ENCODE measurements around the gene OR6S1. TPM values are rescaled to one million over a fixed set of nuclear protein-coding genes. Genes with fewer than 3 reads are reported as not detected.

The OR6S1 gene
- total RNA-seq, 1 donor from 2014 or later = not detected

- peaks cover 63% of the 10 kb centered on the region for H3K27me3 Mint-ChIP-seq (ENCODE audit: low read depth)
- H3K9me3 Mint-ChIP-seq = no peaks in the 10 kb centered on the region
- peak; percentile 63 for DNase-seq (ENCODE audit: low spot score)
- H3K36me3 Mint-ChIP-seq (ENCODE audit: low read depth) = peaks cover 3% of the 10 kb centered on the region
- peak overlapping the region; percentile 75 for H3K4me3 Mint-ChIP-seq (ENCODE audit: low read depth)
- H3K27ac Mint-ChIP-seq = peak overlapping the region; percentile 72
- intact Hi-C loops (cut with micrococcal nuclease) = loop anchor here (1.0 to 5.0 kb wide), 4 partner anchors 8 to 34 kb away; no protein-coding TSS in a partner anchor
- peaks cover 33% of the 10 kb centered on the region for H3K4me1 Mint-ChIP-seq (ENCODE audit: low read depth)
Measured at GRCh38 chr14:20632831-20633691, 8.4 kb downstream of the OR6S1 start.

- H3K4me1 Mint-ChIP-seq (ENCODE audit: low read depth) = peaks cover 39% of the 10 kb centered on the region
- intact Hi-C loops (cut with micrococcal nuclease) = loop anchor here (2.0 to 5.0 kb wide), 2 partner anchors 20 to 35 kb away; no protein-coding TSS in a partner anchor
- H3K27me3 Mint-ChIP-seq (ENCODE audit: low read depth) = peaks cover 67% of the 10 kb centered on the region
- H3K27ac Mint-ChIP-seq = peak overlapping the region; percentile 72
- peak overlapping the region; percentile 75 for H3K4me3 Mint-ChIP-seq (ENCODE audit: low read depth)
- H3K9me3 Mint-ChIP-seq = no peaks in the 10 kb centered on the region
- DNase-seq (ENCODE audit: low spot score) = no peak
- peaks cover 3% of the 10 kb centered on the region for H3K36me3 Mint-ChIP-seq (ENCODE audit: low read depth)
Measured at GRCh38 chr14:20632448-20632830, 9.1 kb downstream of the OR6S1 start.

- DNase-seq (ENCODE audit: low spot score) = no peak
- Mint-ChIP-seq H3K4me1 (ENCODE audit: low read depth) (peaks cover 44% of the 10 kb centered on the region), H3K36me3 (ENCODE audit: low read depth) (peaks cover 3% of the 10 kb centered on the region), H3K9me3 (no peaks in the 10 kb centered on the region), H3K27ac (no peak overlapping the region), H3K27me3 (ENCODE audit: low read depth) (peaks cover 72% of the 10 kb centered on the region), H3K4me3 (ENCODE audit: low read depth) (peak overlapping the region; percentile 75)
- intact Hi-C loops (cut with micrococcal nuclease) = loop anchor here (1.0 to 5.0 kb wide), 3 partner anchors 21 to 52 kb away; partner anchors contain the start of gene RNASE4
Measured at GRCh38 chr14:20631880-20632389, 9.6 kb downstream of the OR6S1 start.

- Mint-ChIP-seq H3K4me3 (ENCODE audit: low read depth) (peak overlapping the region; percentile 75), H3K4me1 (ENCODE audit: low read depth) (peaks cover 51% of the 10 kb centered on the region), H3K9me3 (no peaks in the 10 kb centered on the region), H3K27ac (peak overlapping the region; percentile 1), H3K27me3 (ENCODE audit: low read depth) (peaks cover 72% of the 10 kb centered on the region), H3K36me3 (ENCODE audit: low read depth) (peaks cover 3% of the 10 kb centered on the region)
- no peak for DNase-seq (ENCODE audit: low spot score)
- intact Hi-C loops (cut with micrococcal nuclease) = loop anchor here (1.0 to 5.0 kb wide), 2 partner anchors 36 to 53 kb away; partner anchors contain the start of gene RNASE4
Measured at GRCh38 chr14:20631023-20631879, 10.2 kb downstream of the OR6S1 start.

- peaks cover 3% of the 10 kb centered on the region for H3K36me3 Mint-ChIP-seq (ENCODE audit: low read depth)
- DNase-seq (ENCODE audit: low spot score) = no peak
- peaks cover 74% of the 10 kb centered on the region for H3K27me3 Mint-ChIP-seq (ENCODE audit: low read depth)
- peaks cover 56% of the 10 kb centered on the region for H3K4me1 Mint-ChIP-seq (ENCODE audit: low read depth)
- no peaks in the 10 kb centered on the region for H3K9me3 Mint-ChIP-seq
- H3K27ac Mint-ChIP-seq = peak overlapping the region; percentile 1
- intact Hi-C loops (cut with micrococcal nuclease) = loop anchor here (1.0 to 5.0 kb wide), 2 partner anchors 37 to 54 kb away; partner anchors contain the start of gene RNASE4
- H3K4me3 Mint-ChIP-seq (ENCODE audit: low read depth) = peak overlapping the region; percentile 75
Measured at GRCh38 chr14:20630340-20631022, 11.0 kb downstream of the OR6S1 start.

GRCh38 chr14:20628063-20628854 is 13.2 kb downstream of the OR6S1 start:
- no peak for DNase-seq (ENCODE audit: low spot score)
- Mint-ChIP-seq H3K27ac (no peak overlapping the region), H3K4me1 (ENCODE audit: low read depth) (peaks cover 71% of the 10 kb centered on the region), H3K27me3 (ENCODE audit: low read depth) (peaks cover 66% of the 10 kb centered on the region), H3K36me3 (ENCODE audit: low read depth) (no peaks in the 10 kb centered on the region), H3K9me3 (no peaks in the 10 kb centered on the region), H3K4me3 (ENCODE audit: low read depth) (no peak overlapping the region)
- intact Hi-C loops (cut with micrococcal nuclease) = no loop called here

GRCh38 chr14:20627346-20628027 is 14.0 kb downstream of the OR6S1 start:
- H3K27ac Mint-ChIP-seq = peak overlapping the region; percentile 30
- H3K36me3 Mint-ChIP-seq (ENCODE audit: low read depth) = no peaks in the 10 kb centered on the region
- H3K27me3 Mint-ChIP-seq (ENCODE audit: low read depth) = peaks cover 61% of the 10 kb centered on the region
- H3K4me1 Mint-ChIP-seq (ENCODE audit: low read depth) = peaks cover 72% of the 10 kb centered on the region
- H3K9me3 Mint-ChIP-seq = no peaks in the 10 kb centered on the region
- H3K4me3 Mint-ChIP-seq (ENCODE audit: low read depth) = no peak overlapping the region
- no peak for DNase-seq (ENCODE audit: low spot score)
- intact Hi-C loops (cut with micrococcal nuclease) = no loop called here

- H3K27ac Mint-ChIP-seq = no peak overlapping the region
- DNase-seq (ENCODE audit: low spot score) = no peak
- peaks cover 67% of the 10 kb centered on the region for H3K4me1 Mint-ChIP-seq (ENCODE audit: low read depth)
- intact Hi-C loops (cut with micrococcal nuclease) = no loop called here
- no peak overlapping the region for H3K4me3 Mint-ChIP-seq (ENCODE audit: low read depth)
- no peaks in the 10 kb centered on the region for H3K9me3 Mint-ChIP-seq
- peaks cover 3% of the 10 kb centered on the region for H3K36me3 Mint-ChIP-seq (ENCODE audit: low read depth)
- peaks cover 61% of the 10 kb centered on the region for H3K27me3 Mint-ChIP-seq (ENCODE audit: low read depth)
Measured at GRCh38 chr14:20626274-20626673, 15.2 kb downstream of the OR6S1 start.

- no peak for DNase-seq (ENCODE audit: low spot score)
- peak overlapping the region; percentile 80 for H3K4me3 Mint-ChIP-seq (ENCODE audit: low read depth)
- peaks cover 3% of the 10 kb centered on the region for H3K36me3 Mint-ChIP-seq (ENCODE audit: low read depth)
- peak overlapping the region; percentile 13 for H3K27ac Mint-ChIP-seq
- intact Hi-C loops (cut with micrococcal nuclease) = loop anchor here (1.0 kb wide), 2 partner anchors 9 to 11 kb away; no protein-coding TSS in a partner anchor
- no peaks in the 10 kb centered on the region for H3K9me3 Mint-ChIP-seq
- peaks cover 48% of the 10 kb centered on the region for H3K27me3 Mint-ChIP-seq (ENCODE audit: low read depth)
- peaks cover 57% of the 10 kb centered on the region for H3K4me1 Mint-ChIP-seq (ENCODE audit: low read depth)
Measured at GRCh38 chr14:20624495-20625070, 16.9 kb downstream of the OR6S1 start.

GRCh38 chr14:20623798-20624197 is 17.7 kb downstream of the OR6S1 start:
- Mint-ChIP-seq H3K27ac (no peak overlapping the region), H3K4me1 (ENCODE audit: low read depth) (peaks cover 57% of the 10 kb centered on the region), H3K9me3 (no peaks in the 10 kb centered on the region), H3K4me3 (ENCODE audit: low read depth) (peak overlapping the region; percentile 11), H3K36me3 (ENCODE audit: low read depth) (peaks cover 3% of the 10 kb centered on the region), H3K27me3 (ENCODE audit: low read depth) (peaks cover 46% of the 10 kb centered on the region)
- intact Hi-C loops (cut with micrococcal nuclease) = no loop called here
- no peak for DNase-seq (ENCODE audit: low spot score)

- intact Hi-C loops (cut with micrococcal nuclease) = no loop called here
Measured at GRCh38 chr14:20622816-20623291, 18.6 kb downstream of the OR6S1 start.

More at GRCh38 chr14:20622816-20623291, 18.6 kb downstream of the OR6S1 start:
- no peak for DNase-seq (ENCODE audit: low spot score)
- H3K4me3 Mint-ChIP-seq (ENCODE audit: low read depth) = peak overlapping the region; percentile 51
- peaks cover 41% of the 10 kb centered on the region for H3K27me3 Mint-ChIP-seq (ENCODE audit: low read depth)
- H3K27ac Mint-ChIP-seq = peak overlapping the region; percentile 15
- no peaks in the 10 kb centered on the region for H3K9me3 Mint-ChIP-seq
- peaks cover 52% of the 10 kb centered on the region for H3K4me1 Mint-ChIP-seq (ENCODE audit: low read depth)
- H3K36me3 Mint-ChIP-seq (ENCODE audit: low read depth) = peaks cover 3% of the 10 kb centered on the region

Data from activated T-helper 2 cell treated with anti-CD3 and anti-CD28 coated beads, Interferon-gamma antibody, Interleukin-2, Interleukin-4, amounts not matched to agents 10 μg/mL and 5 μg/mL and 100 μg/mL, durations not matched to agents 14 hours and 24 hours and 36 hours (primary cell).